ENCODE data around the gene LRRC47. TPM values are rescaled to one million over a fixed set of nuclear protein-coding genes. Genes with fewer than 3 reads are reported as not detected.

Gene LRRC47
- total RNA-seq, 1 donor from 2014 or later, result 32.5 TPM

Other genes starting within 250 kb of the LRRC47 start
- gene MEGF6, start 185.0 kb downstream of the LRRC47 start, total RNA-seq, result 35.4 TPM
- gene TPRG1L, start 171.5 kb downstream of the LRRC47 start, total RNA-seq, result 35.4 TPM
- 18.9 TPM for gene WRAP73, start 146.4 kb downstream of the LRRC47 start, total RNA-seq
- not detected for gene TP73, start 144.0 kb downstream of the LRRC47 start, total RNA-seq
- not detected for gene CCDC27, start 44.0 kb downstream of the LRRC47 start, total RNA-seq
- 9.2 TPM for gene SMIM1, start 23.7 kb downstream of the LRRC47 start, total RNA-seq
- 53.9 TPM for gene CEP104, start 60.7 kb upstream of the LRRC47 start, total RNA-seq
- 9.3 TPM for gene DFFB, start 61.0 kb upstream of the LRRC47 start, total RNA-seq
- gene C1orf174, start 103.8 kb upstream of the LRRC47 start, total RNA-seq, result 18.6 TPM